Stimulated activated CD8-positive, alpha-beta memory T cell treated with anti-CD3 and anti-CD28 coated beads, Interleukin-12 subunit alpha, Interleukin-12 subunit beta, amount 100 ng/mL, for 4 hours (primary cell): Measurements from ENCODE around the gene MGAT4B.
"Not testable (repeated sequence)": the region's sequence is repeated elsewhere in the genome, so short reads cannot be mapped to it uniquely, and the experiment has no call there.

Experiments
- DNase-seq: peaks from one replicate; pipeline ENCODE4 v3.0.0-alpha.2; 2020; ENCODE audit warnings: low read depth

MGAT4B gene

DNA sequence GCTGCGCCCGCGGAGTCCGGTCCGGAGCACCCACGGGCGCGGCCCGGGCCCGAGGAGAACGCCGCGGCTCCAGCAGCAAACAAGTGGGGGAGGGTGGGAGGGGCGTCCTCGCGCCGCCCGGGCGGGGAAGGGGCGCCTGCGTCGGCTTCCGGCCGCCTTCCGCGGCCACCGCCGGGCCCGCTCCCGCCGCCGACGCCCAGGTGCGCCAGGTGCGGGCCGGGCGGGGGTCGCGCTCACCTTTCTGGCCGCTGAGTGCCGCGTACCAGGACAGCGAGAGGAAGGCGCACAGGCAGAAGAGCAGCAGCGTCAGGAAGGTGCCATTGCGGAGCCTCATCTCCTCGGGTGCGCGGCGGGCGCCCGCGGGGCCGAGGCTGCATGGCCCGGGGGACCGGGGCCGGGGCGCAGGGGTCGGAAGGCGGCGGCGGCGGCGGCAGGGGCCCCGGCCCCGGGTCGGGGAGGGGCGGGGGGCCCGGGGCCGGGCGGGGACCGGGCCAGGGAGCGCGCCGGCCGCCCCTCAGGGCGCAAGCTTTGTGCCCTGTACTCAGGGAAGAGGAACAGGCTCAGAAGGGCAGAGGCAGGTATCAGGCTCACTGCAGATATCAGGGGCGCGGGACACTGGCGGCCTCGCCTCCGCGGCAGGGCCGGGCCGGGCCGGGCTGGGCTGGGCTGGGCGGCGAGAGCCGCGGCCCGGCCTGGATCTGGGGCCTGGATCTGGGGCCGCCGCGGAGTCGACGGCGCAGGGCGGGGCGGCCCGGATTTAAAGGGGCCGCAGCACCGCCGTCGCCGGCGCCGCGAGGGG, at the start of gene MGAT4B:
Gene MGAT4B (minus strand): TSS at position 617 of the 799 bp plus-strand sequence. CDS start 283 bp downstream, at position 334.
- DNase-seq = peak; percentile 45

DNA sequence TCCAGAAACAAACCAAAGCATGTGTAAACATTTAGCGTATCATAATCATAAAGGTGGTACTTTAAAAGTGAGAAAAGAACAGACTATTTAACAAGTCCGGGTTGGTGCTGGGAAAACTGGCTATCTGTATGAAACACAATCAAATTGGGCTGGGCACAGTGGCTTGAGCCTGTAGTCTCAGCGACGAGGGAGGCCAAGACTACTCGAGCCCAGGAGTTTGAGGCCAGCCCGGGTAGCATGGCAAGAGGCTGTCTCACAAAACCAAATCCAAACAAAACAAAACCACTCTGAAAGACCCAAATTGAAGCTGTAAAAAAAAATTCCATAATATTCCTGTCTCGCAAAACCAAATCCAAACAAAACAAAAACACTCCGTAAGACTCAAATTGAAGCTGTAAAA, 47.7 kb upstream of the MGAT4B start:
- no peak for DNase-seq

DNA sequence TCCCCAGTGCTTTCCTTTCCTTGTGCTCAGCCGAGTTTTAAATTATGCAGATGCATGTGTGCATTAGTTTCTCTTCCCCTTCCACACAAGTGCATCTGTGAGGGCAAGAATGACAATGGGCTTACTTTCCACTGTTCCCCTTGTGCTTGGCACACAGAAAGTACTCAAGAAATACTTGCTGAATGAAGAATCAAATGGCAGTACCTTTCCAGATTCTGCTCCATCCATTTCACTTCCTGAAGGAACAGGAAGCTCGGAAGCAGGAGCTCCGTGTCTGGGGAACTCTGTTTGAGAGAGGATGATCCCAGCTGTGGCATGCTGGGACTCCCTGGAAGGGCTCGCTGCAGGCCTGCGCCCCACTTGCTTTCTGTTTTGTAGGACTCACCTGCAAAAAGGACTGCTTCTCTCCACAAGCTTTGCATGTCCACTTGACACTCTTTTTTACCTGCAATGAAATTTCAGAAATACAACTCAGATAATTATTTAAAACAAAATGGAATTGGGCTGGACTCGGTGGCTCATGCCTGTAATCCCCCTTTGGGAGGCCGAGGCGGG, 46.4 kb upstream of the MGAT4B start:
- DNase-seq = no peak

DNA sequence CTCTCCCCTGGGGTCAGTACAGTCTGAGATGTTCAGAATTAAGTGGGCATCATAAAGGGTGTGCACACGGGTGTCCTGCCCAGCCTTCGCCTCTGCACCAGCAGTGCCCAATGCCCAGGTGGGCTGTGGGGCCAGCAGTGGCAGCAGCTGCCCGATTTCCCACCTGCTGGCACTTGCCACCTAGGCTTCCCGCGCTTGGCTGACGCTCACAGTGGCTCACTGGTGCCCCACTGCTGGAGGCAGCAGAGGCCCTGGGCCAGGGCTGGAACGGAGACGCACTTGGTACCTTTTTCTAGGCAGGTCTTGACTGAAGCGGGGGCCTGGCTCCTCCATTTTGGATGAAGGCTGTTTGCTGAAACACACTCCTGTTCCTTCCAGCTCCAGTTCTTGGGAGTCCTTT, 35.0 kb upstream of the MGAT4B start:
- no peak for DNase-seq

DNA sequence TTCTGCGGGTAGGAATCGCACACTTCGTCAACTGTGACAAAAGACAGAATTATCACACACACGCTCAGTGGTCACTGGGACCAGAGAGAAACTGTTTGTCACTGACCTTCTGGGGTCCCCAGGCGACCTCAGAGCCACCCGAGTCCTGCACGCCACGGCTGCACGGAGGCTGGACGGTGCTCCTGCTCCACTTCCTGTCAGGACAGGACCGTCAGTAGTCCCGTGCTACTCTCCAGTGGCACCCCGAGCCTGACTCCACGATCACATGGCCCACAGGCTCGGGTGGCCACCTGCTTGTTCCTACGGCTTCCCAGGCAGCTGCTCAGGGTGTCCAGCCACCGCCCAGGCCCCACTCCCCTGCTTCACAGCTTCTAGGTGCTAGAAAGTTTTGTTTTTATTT, 34.1 kb upstream of the MGAT4B start:
- DNase-seq = no peak

DNA sequence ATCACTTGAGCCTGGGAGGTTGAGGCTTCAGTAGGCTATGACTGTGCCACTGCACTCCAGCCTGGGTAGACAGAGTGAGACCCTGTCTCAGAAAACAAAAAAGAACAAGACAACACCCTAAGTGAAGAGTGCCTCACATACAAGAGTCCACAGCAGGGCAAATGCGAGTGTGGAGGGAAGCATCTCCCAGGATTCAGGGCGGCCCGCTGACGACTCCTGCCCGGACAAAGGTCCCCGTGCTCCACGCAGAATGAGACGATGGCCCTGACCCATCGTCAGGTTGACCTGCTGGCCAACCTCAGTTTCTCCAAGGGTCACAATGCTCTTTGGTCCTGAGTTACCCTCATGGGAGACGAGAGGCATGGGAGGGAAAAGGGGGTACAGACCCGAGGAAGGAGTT, 33.7 kb upstream of the MGAT4B start:
- no peak for DNase-seq

DNA sequence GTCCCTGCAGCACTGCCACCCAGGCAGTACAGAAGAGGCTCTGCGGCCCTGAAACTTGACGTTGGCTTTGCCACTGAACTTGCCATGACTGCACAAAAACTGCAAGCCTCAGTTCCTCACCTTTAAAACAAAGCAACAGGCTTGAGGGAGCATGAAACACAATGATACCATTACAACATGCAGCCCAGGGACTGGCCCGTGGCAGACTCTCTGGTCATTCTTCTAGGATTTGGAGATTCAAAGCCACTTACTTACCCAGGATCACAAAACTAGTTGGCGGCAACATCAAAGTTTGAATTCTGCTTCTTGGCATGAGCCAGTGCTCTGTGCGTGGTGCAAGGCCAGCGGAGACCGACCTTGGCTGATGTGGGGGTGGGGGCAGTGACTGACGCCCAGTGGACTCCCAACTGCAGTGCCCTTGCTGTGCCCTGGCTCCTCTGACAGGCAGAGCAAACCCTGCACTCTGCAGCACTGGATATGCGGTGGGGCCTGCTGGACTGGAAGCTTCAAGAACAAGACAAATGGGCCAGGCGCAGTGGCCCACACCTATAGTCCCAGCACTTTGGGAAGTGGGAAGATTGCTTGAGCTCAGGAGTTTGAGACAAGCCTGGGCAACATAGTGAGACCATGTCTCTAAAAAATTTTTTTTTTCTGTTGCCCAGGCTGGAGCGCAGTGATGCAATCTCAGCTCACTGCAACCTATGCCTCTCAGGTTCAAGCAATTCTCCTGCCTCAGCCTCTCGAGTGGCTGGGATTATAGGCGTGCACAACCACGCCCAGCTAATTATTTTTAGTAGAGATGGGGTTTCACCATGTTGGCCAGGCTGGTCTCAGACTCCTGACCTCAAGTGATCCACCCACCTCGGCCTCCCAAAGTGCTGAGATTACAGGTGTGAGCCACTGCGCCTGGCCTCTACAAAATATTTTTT, 32.9 kb upstream of the MGAT4B start:
- DNase-seq = no peak

DNA sequence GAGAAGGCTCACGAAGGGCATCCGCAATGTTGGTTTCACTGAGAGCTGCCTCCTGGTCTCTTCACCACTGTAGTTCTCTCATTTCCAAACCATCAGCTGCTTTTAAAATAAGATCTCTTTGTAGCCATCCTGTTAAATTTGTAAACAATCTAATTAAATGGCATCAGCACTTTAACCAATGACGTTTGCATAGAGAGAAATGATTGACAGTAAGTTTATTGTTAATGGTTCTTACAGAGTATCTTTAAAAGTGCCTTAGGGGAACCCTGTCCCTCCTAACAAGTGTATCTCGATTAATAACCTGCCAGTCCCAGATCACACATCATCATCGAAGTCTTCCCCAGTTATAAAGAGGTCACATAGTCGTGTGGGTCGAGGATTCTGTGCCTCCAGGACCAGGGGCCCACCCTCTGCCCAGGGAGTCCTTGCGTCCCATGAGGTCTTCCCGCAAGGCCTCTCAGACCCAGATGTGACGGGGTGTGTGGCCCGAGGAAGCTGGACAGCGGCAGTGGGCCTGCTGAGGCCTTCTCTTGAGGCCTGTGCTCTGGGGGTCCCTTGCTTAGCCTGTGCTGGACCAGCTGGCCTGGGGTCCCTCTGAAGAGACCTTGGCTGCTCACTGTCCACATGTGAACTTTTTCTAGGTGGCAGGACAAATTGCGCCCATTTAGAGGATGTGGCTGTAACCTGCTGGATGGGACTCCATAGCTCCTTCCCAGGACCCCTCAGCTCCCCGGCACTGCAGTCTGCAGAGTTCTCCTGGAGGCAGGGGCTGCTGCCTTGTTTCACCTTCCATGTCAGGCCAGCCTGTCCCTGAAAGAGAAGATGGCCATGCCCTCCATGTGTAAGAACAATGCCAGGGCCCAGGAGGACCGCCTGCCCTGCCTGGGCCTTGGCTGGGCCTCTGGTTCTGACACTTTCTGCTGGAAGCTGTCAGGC, 30.7 kb upstream of the MGAT4B start:
- DNase-seq = no peak

DNA sequence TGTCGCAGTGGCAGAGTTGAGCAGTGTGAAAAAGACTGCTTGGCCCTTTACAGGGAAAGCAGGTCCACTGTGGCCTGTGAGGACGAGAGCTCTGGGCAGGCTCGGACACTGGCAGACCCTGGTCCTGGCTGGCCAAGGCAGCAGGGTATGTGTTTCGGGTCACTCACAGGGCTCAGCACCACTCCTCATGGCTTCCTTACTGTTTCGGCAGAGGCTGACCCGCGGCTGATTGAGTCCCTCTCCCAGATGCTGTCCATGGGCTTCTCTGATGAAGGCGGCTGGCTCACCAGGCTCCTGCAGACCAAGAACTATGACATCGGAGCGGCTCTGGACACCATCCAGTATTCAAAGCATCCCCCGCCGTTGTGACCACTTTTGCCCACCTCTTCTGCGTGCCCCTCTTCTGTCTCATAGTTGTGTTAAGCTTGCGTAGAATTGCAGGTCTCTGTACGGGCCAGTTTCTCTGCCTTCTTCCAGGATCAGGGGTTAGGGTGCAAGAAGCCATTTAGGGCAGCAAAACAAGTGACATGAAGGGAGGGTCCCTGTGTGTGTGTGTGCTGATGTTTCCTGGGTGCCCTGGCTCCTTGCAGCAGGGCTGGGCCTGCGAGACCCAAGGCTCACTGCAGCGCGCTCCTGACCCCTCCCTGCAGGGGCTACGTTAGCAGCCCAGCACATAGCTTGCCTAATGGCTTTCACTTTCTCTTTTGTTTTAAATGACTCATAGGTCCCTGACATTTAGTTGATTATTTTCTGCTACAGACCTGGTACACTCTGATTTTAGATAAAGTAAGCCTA, 29.8 kb upstream of the MGAT4B start:
- DNase-seq = peak; percentile 32

DNA sequence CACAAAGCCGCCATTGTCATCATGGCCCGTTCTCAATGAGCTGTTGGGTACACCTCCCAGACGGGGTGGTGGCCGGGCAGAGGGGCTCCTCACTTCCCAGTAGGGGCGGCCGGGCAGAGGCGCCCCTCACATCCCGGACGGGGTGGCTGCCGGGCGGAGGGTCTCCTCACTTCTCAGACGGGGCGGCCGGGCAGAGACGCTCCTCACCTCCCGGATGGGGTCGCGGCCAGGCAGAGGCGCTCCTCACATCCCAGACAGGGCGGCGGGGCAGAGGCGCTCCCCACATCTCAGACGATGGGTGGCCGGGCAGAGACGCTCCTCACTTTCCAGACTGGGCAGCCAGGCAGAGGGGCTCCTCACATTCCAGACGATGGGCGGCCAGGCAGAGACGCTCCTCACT, 28.2 kb upstream of the MGAT4B start:
- not testable (repeated sequence) for DNase-seq

DNA sequence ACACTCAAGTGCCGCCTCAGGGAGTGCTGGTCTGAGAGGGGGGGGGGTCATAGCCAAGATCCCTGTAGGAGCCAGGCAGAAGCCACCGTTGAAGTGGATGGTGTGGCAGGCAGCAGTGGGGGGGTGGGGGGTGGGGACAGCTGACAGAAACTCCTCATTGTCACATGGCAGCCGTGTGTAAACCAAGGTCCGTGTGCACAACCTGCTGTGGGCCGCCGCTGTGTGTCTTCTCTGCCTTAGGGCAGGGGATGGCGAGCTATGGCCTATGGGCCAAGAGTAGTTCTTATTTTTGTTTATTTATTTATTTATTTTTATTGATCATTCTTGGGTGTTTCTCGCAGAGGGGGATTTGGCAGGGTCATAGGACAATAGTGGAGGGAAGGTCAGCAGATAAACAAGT, 27.5 kb upstream of the MGAT4B start:
- DNase-seq = no peak

DNA sequence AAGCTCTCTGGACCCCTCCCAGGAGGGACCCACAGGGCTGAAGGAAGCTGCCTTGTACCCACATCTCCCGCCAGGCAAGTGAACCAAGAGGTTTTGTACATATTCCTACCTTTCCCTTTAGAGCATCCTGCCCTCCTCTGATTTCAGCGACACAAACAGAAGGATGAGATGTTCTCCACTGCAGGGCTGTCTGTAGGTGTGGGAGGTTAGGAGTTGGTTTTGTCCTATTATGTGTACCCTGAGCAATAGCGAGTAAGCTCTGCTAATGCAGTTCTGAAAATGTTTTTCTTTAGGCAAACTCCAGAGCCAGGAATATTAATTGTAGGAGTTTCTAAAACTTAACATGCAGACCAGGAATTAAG, 27.0 kb upstream of the MGAT4B start:
- no peak for DNase-seq

DNA sequence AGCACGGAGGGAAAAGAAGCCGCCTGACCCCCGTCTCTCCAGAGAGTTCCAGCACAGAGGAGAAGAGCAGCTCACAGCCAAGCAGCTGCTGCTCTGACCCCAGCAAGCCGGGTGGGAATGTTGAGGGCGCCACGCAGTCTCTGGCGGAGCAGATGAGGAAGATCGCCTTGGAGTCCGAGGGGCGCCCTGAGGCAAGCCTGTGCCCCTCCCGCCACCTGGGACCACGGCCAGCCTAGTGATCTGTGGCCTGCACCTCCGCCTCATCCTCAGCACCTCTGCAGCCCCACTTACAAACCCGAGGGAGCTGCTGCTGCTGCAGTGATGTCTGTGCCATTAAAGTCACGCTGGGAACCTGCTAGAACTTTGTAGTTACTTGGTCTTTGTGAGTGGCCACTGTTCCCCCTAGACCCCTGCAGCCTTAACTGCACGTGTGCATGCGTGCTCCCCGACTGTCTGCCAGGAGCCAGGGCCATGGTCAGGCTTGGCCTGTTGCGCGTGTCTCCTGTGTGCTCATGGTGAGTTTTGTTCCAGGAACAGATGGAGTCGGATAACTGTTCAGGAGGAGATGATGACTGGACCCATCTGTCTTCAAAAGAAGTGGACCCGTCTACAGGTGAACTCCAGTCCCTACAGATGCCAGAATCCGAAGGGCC, 26.5 kb upstream of the MGAT4B start:
- no peak for DNase-seq

DNA sequence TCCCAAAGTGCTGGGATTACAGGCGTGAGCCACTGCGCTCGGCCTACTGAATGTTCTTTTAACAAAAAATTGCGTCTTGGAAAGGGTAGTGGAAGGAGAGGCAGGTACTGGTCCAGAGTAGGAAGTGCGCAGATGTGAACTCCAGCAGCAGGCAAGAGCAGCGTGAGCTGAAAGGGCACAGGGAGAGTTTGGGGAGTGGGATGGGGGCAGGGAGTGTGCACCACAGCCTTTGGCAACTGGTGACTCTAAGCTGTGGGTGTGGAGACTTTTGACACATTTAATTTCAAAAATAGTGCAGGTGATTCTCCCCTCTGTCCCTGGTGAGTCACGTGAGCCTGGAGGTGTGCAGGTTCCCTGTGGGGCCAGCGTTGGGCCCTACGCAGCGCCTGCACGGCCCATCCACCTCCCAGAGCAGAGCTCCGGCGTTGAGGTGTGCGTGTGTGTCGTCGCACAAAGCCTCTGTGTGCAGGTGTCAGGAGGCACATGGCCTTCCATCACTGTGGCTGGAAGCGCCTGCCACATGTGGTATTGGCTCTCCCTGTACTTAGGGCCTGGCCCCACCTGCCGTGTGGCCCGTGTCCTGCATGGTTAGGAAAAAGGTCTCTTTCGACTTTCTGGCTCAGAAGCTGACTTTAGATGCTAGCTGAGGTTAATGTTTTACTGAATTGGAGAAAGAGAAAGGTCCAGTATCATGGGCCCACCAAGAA, 25.5 kb upstream of the MGAT4B start:
- DNase-seq = no peak

DNA sequence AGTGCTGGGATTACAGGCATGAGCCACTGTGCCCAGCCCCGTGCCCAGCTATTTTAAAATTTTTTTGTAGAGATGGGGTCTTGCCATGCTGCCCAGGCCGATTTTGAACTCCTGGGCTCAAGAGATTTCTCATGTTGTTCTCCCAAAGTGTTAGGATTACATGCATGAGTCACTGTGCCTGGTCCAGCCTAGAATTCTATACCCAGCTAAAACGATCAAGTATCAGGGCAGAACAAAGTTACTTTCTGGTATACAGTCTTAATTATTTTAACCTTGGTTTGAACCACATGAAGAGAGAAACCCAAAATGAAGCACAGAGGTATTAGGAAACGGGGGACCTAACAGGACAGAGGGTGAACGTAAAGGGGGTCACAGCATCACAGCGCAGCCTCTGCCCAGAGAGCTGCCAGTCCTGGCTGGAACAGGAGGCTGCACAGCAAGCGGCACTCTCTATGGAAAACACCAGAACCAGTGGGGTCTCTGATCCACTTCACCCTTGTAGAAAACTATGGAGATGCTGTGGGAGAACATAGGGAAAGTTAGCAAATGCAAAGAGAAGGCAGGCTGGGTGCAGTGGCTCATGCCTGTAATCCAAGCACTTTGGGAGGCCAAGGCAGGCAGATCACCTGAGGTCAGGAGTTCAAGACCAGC, 24.3 kb upstream of the MGAT4B start:
- DNase-seq = no peak

DNA sequence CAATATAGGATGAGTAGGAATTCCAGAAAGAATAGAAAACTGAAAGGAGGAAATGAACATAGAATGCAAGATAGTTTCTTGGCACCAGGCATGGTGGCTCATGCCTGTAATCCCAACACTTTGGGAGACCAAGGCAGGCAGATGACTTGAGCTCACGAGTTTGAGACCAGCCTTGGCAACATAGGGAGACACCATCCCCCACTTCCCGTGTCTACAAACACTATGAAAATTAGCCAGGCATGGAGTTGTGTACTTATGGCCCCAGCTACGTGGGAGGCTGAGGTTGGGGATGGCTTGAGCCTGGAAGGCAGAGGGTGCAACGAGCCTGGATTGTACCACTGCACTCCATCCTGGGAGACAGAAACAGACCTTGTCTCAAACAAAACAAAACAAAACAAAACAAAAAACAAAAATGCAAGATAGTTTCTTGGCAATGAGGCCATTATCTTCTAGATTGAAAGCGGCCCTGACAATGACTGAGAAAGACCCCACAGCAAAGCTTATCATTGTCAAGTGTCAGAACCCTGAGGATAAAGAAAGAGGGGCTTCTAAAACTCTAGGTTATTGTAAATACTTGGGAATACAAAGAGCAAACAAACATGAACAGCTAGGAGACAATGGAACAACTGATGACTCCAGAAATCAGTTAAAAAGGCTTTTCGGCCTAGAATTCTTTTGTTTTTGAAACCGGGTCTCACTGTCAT, 23.2 kb upstream of the MGAT4B start:
- no peak for DNase-seq

DNA sequence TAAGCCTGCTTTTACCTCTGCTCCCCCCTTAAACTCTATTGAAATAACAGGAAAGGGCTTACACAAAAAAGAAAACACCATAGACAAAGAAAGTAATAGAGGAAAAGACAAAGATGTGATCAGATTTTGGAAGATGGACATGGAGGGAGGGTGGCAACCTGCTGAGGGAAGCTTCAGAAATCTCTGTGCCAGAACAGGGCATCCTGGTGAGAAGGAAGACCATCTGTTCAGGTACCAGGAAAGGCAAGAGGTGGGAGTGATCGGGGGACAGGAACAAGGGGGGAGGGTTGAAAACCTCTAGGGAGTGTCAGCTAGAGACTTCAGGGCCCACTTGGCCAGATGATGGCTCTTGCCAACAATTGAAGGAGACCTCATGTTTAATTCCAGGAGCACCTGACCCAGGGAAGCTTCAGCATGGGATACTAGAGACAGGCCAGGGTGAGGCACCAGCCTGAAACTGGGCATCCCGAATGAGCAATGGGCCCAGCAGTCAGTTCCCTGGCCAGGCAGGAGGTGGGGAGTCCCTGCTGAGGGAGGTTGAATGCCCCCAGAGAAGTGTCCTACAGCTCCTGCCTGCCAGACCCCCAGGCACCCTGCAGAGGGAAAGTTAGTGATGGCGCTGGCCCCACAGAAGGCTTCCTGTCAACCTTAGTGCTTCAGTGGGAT, 22.2 kb upstream of the MGAT4B start:
- DNase-seq = no peak

DNA sequence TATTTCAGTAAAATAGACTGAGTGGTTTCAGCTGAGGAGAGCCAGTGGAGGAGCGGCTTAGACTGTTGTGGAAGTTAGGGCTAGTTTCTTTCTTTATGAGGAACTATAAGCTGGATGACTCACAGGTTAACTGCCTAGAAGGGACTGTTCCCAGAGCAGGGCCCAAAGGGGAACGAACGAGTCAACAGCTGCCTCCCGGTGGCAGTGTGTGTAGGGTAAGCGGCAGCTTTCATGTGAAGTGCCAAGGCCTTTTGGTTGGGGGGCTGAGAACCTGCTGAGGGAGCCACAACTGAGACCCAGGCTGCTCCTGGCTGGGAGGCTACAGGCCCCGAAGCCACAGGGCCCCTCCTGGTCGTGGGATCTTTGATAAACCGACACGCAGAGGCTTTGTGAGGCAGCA, 21.0 kb upstream of the MGAT4B start:
- DNase-seq = no peak
